BLaER1 treated with 17β-estradiol and CSF1 and Interleukin-3, amounts not matched to agents 10 nM and 100 nM (cell line): ENCODE results near the gene GSAP.

ENCODE experiments used
- H3K27ac ChIP-seq, 11 experiments: shearing (Covaris generic); formaldehyde crosslinking; 2 replicates each; pipeline ENCODE4 v1.8.1; 2022
- H3K27me3 ChIP-seq, 11 experiments: shearing (Covaris generic); formaldehyde crosslinking; 2 replicates each; pipeline ENCODE4 v1.8.1; 2022
- H3K36me3 ChIP-seq, 11 experiments: shearing (Covaris generic); formaldehyde crosslinking; 2 replicates each; pipeline ENCODE4 v1.8.1; 2022
- H3K4me1 ChIP-seq, 10 experiments: shearing (Covaris generic); formaldehyde crosslinking; 2 replicates each; pipeline ENCODE4 v1.8.1; 2022
- H3K4me2 ChIP-seq, 11 experiments: shearing (Covaris generic); formaldehyde crosslinking; 2 replicates each; pipeline ENCODE4 v1.8.1; 2022
- H3K4me3 ChIP-seq, 10 experiments: shearing (Covaris generic); formaldehyde crosslinking; 2 replicates each; pipeline ENCODE4 v1.8.1; 2022
- H3K9ac ChIP-seq, 11 experiments: shearing (Covaris generic); formaldehyde crosslinking; 2 replicates each; pipeline ENCODE4 v1.8.1; 2022
- H3K9me3 ChIP-seq, 11 experiments: shearing (Covaris generic); formaldehyde crosslinking; replicated peaks in 1 of 11; 2 replicates each; pipeline ENCODE4 v1.8.1; 2022
- H4K20me1 ChIP-seq, 11 experiments: shearing (Covaris generic); formaldehyde crosslinking; 2 replicates each; pipeline ENCODE4 v1.8.1; 2022
- Cebpa-rat ChIP-seq, 11 experiments: shearing (Covaris generic); IDR thresholded peaks; 2 replicates each; pipeline ENCODE4 v1.8.1; 2022

The GSAP gene

GRCh38 chr7:77368974-77369373 lies 47.2 kb downstream of the GSAP start:
- Histone ChIP-seq H4K20me1 (0 out of 22 replicates have a peak, but pooled peaks cover 0 to 3% (median 0%) of the 10 kb centered on the region in 11 experiments), H3K4me2 (no peak overlapping the region)

GRCh38 chr7:77367976-77368375 lies 48.2 kb downstream of the GSAP start:
- Histone ChIP-seq H3K36me3 (peaks cover 0 to 69% (median 0%) of the 10 kb centered on the region in 11 experiments; a peak in 6 of 22 replicates), H4K20me1 (0 out of 22 replicates have a peak, but pooled peaks cover 0 to under 1% (median 0%) of the 10 kb centered on the region in 11 experiments), H3K4me2 (no peak overlapping the region), H3K4me3 (no peak overlapping the region), H3K9ac (no peak overlapping the region), H3K9me3 (peaks cover 3 to 16% (median 11%) of the 10 kb centered on the region in 11 experiments; a peak in 13 of 22 replicates), H3K4me1 (no peaks in the 10 kb centered on the region; a peak in 1 of 20 replicates), H3K27me3 (no peaks in the 10 kb centered on the region), H3K27ac (no peak overlapping the region)
- no peak for TF ChIP-seq Cebpa-rat (IDR thresholded peaks at IDR 0.05)

More at GRCh38 chr7:77368974-77369373, 47.2 kb downstream of the GSAP start:
- no peaks in the 10 kb centered on the region for H3K27me3 ChIP-seq
- no peak for TF ChIP-seq Cebpa-rat (IDR thresholded peaks at IDR 0.05)
- H3K27ac ChIP-seq, result no peak overlapping the region
- peaks cover 3 to 16% (median 11%) of the 10 kb centered on the region in 11 experiments; a peak in 13 of 22 replicates for H3K9me3 ChIP-seq
- no peak overlapping the region for H3K9ac ChIP-seq
- H3K36me3 ChIP-seq, result peaks cover 0 to 75% (median 0%) of the 10 kb centered on the region in 11 experiments; a peak in 6 of 22 replicates
- H3K4me1 ChIP-seq, result no peaks in the 10 kb centered on the region; a peak in 1 of 20 replicates
- H3K4me3 ChIP-seq, result no peak overlapping the region

- Histone ChIP-seq H3K36me3 (peaks cover 0 to 66% (median 0%) of the 10 kb centered on the region in 11 experiments; a peak in 6 of 22 replicates), H3K27me3 (no peaks in the 10 kb centered on the region), H3K9me3 (peaks cover 3 to 16% (median 11%) of the 10 kb centered on the region in 11 experiments; a peak in 13 of 22 replicates), H3K9ac (no peak overlapping the region), H3K27ac (no peak overlapping the region), H3K4me3 (no peak overlapping the region), H3K4me1 (peaks cover 0 to 7% (median 2%) of the 10 kb centered on the region in 10 experiments; a peak in 4 of 20 replicates), H4K20me1 (no peaks in the 10 kb centered on the region), H3K4me2 (no peak overlapping the region)
- no peak for TF ChIP-seq Cebpa-rat (IDR thresholded peaks at IDR 0.05)
Measured at GRCh38 chr7:77362905-77363304, 53.2 kb downstream of the GSAP start.

- Histone ChIP-seq H3K9me3 (peaks cover 0 to under 1% (median 0%) of the 10 kb centered on the region in 11 experiments; a peak in 1 of 22 replicates), H4K20me1 (no peaks in the 10 kb centered on the region), H3K9ac (no peak overlapping the region), H3K4me2 (no peak overlapping the region), H3K27me3 (no peaks in the 10 kb centered on the region), H3K4me3 (no peak overlapping the region), H3K4me1 (peaks cover 0 to 7% (median 2%) of the 10 kb centered on the region in 10 experiments; a peak in 4 of 20 replicates), H3K36me3 (peaks cover 0 to 69% (median 0%) of the 10 kb centered on the region in 11 experiments; a peak in 5 of 22 replicates), H3K27ac (no peak overlapping the region)
- TF ChIP-seq Cebpa-rat (IDR thresholded peaks at IDR 0.05), result no peak
Measured at GRCh38 chr7:77360969-77361368, 55.2 kb downstream of the GSAP start.

- Histone ChIP-seq H3K9ac (no peak overlapping the region), H3K9me3 (no peaks in the 10 kb centered on the region), H3K27ac (no peak overlapping the region), H4K20me1 (no peaks in the 10 kb centered on the region), H3K4me3 (no peak overlapping the region), H3K27me3 (no peaks in the 10 kb centered on the region), H3K36me3 (peaks cover 0 to 77% (median 0%) of the 10 kb centered on the region in 11 experiments; a peak in 6 of 22 replicates), H3K4me2 (peak overlapping the region in 2 of 11 experiments; percentile 4 to 7; a peak in 1 of 22 replicates), H3K4me1 (peaks cover 0 to 7% (median 2%) of the 10 kb centered on the region in 10 experiments; a peak in 4 of 20 replicates)
- no peak for TF ChIP-seq Cebpa-rat (IDR thresholded peaks at IDR 0.05)
Measured at GRCh38 chr7:77360104-77360503, 56.0 kb downstream of the GSAP start.

- Histone ChIP-seq H4K20me1 (no peaks in the 10 kb centered on the region), H3K36me3 (peaks cover 0 to 82% (median 0%) of the 10 kb centered on the region in 11 experiments; a peak in 6 of 22 replicates), H3K9ac (no peak overlapping the region), H3K27me3 (no peaks in the 10 kb centered on the region), H3K27ac (no peak overlapping the region), H3K4me1 (peaks cover 0 to 7% (median 2%) of the 10 kb centered on the region in 10 experiments; a peak in 4 of 20 replicates), H3K4me3 (no peak overlapping the region), H3K4me2 (peak overlapping the region in 3 of 11 experiments; percentile 4 to 17 (median 7); a peak in 3 of 22 replicates), H3K9me3 (no peaks in the 10 kb centered on the region)
- no peak for TF ChIP-seq Cebpa-rat (IDR thresholded peaks at IDR 0.05)
Measured at GRCh38 chr7:77359599-77359998, 56.5 kb downstream of the GSAP start.

- peaks cover 0 to 80% (median 0%) of the 10 kb centered on the region in 11 experiments; a peak in 6 of 22 replicates for H3K36me3 ChIP-seq
- peaks cover 21 to 30% (median 25%) of the 10 kb centered on the region in 10 experiments for H3K4me1 ChIP-seq
- no peak overlapping the region for H3K27ac ChIP-seq
- no peak overlapping the region for H3K4me3 ChIP-seq
- no peak for TF ChIP-seq Cebpa-rat (IDR thresholded peaks at IDR 0.05)
- no peaks in the 10 kb centered on the region for H4K20me1 ChIP-seq
- no peaks in the 10 kb centered on the region for H3K27me3 ChIP-seq
- no peaks in the 10 kb centered on the region for H3K9me3 ChIP-seq
- no peak overlapping the region for H3K4me2 ChIP-seq
- H3K9ac ChIP-seq, result no peak overlapping the region
Measured at GRCh38 chr7:77354914-77355313, 61.2 kb downstream of the GSAP start.

- H3K4me1 ChIP-seq, result peaks cover 20 to 27% (median 23%) of the 10 kb centered on the region in 10 experiments
- H3K36me3 ChIP-seq, result peaks cover 0 to 79% (median 0%) of the 10 kb centered on the region in 11 experiments; a peak in 6 of 22 replicates
- H3K4me3 ChIP-seq, result no peak overlapping the region
- no peak overlapping the region for H3K4me2 ChIP-seq
- TF ChIP-seq Cebpa-rat (IDR thresholded peaks at IDR 0.05), result no peak
- H3K27me3 ChIP-seq, result no peaks in the 10 kb centered on the region
- H3K9ac ChIP-seq, result no peak overlapping the region
- no peaks in the 10 kb centered on the region for H4K20me1 ChIP-seq
- H3K27ac ChIP-seq, result no peak overlapping the region
- no peaks in the 10 kb centered on the region for H3K9me3 ChIP-seq
Measured at GRCh38 chr7:77354484-77354883, 61.7 kb downstream of the GSAP start.

- no peak for TF ChIP-seq Cebpa-rat (IDR thresholded peaks at IDR 0.05)
- no peaks in the 10 kb centered on the region for H3K9me3 ChIP-seq
- no peaks in the 10 kb centered on the region for H4K20me1 ChIP-seq
- peaks cover 0 to 79% (median 0%) of the 10 kb centered on the region in 11 experiments; a peak in 6 of 22 replicates for H3K36me3 ChIP-seq
- no peak overlapping the region for H3K27ac ChIP-seq
- H3K4me3 ChIP-seq, result no peak overlapping the region
- no peaks in the 10 kb centered on the region for H3K27me3 ChIP-seq
- peaks cover 19 to 27% (median 23%) of the 10 kb centered on the region in 10 experiments for H3K4me1 ChIP-seq
- no peak overlapping the region for H3K9ac ChIP-seq
- no peak overlapping the region for H3K4me2 ChIP-seq
Measured at GRCh38 chr7:77353911-77354310, 62.2 kb downstream of the GSAP start.
